ENCODE results near the gene ZSCAN16.
"Not testable (repeated sequence)": the region's sequence is repeated elsewhere in the genome, so short reads cannot be mapped to it uniquely, and the experiment has no call there.

Gene ZSCAN16

GRCh38 chr6:28124350-28124970 lies at the start of gene ZSCAN16:
Gene ZSCAN16, plus strand, starts transcription at chr6:28124609. Its CDS starts 835 bp downstream, at chr6:28125444.
- Histone ChIP-seq H3K36me3 (ENCODE audit: control insufficient read depth, low read depth, low read length) (peaks cover 31% of the 10 kb centered on the region), H3K4me1 (ENCODE audit: control insufficient read depth, low read depth, low read length) (peaks cover 5% of the 10 kb centered on the region), H3K9ac (ENCODE audit: low read length) (peak within 1 kb of the TSS; percentile 70), H3K9me3 (ENCODE audit: control insufficient read depth, low read depth, low read length) (no peaks in the 10 kb centered on the region), H3K27ac (ENCODE audit: low read length) (peak within 1 kb of the TSS; percentile 48), H3K4me3 (ENCODE audit: low read length) (peak within 1 kb of the TSS; percentile 86), H3K27me3 (ENCODE audit: control insufficient read depth, insufficient read depth, low read length) (no peaks in the 10 kb centered on the region)

- H3K27me3 ChIP-seq (ENCODE audit: control insufficient read depth, insufficient read depth, low read length): no peaks in the 10 kb centered on the region
- H3K4me1 ChIP-seq (ENCODE audit: control insufficient read depth, low read depth, low read length): peaks cover 3% of the 10 kb centered on the region
- H3K9ac ChIP-seq (ENCODE audit: low read length): no peak overlapping the region
- H3K36me3 ChIP-seq (ENCODE audit: control insufficient read depth, low read depth, low read length): no peaks in the 10 kb centered on the region
- H3K27ac ChIP-seq (ENCODE audit: low read length): no peak overlapping the region
- no peak overlapping the region for H3K4me3 ChIP-seq (ENCODE audit: low read length)
- no peaks in the 10 kb centered on the region for H3K9me3 ChIP-seq (ENCODE audit: control insufficient read depth, low read depth, low read length)
These were observed 46.4 kb upstream of the ZSCAN16 start for GRCh38 chr6:28078050-28078449.

DNA sequence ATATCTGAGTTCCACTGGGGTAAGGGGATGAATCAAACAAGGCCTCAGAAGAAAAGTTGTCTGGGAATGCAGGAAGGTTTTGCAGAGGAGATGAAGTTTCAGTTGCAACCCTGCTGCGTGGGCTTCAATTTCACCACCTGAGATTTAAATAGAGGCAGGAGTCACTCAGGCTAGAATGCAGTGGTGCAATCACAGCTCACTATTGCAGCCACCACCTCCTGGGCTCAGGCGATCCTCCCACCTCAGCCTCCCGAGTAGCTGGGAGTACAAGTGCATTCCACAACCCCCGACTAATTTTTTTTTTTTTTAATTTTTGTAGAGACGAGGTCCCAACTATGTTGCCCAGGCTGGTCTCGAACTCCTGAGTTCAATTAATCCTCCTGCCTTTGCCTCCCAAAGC lies 45.6 kb upstream of the ZSCAN16 start:
- Histone ChIP-seq H3K4me1 (ENCODE audit: control insufficient read depth, low read depth, low read length) (peaks cover 3% of the 10 kb centered on the region), H3K27me3 (ENCODE audit: control insufficient read depth, insufficient read depth, low read length) (no peaks in the 10 kb centered on the region), H3K4me3 (ENCODE audit: low read length) (no peak overlapping the region), H3K36me3 (ENCODE audit: control insufficient read depth, low read depth, low read length) (peaks cover 6% of the 10 kb centered on the region), H3K9ac (ENCODE audit: low read length) (no peak overlapping the region), H3K9me3 (ENCODE audit: control insufficient read depth, low read depth, low read length) (no peaks in the 10 kb centered on the region), H3K27ac (ENCODE audit: low read length) (no peak overlapping the region)

DNA sequence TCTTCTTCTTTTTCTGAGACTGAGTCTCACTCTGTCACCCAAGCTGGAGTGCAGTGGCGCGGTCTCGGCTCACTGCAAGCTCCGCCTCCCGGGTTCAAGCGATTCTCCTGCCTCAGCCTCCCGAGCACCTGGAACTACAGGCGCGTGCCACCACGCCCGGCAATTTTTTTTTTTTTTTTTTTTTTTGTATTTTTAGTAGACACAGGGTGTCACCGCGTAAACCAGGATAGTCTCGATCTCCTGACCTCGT lies 44.1 kb upstream of the ZSCAN16 start, which contains the start of gene ZNF165:
TSS of gene ZNF165 (plus strand) at position 188 of the 250 bp plus-strand sequence. CDS start 4,913 bp downstream, outside the sequence.
- peak within 1 kb of the TSS; percentile 99 for H3K4me3 ChIP-seq (ENCODE audit: low read length)
- not testable (repeated sequence) for H3K36me3 ChIP-seq (ENCODE audit: control insufficient read depth, low read depth, low read length); H3K9me3 ChIP-seq (ENCODE audit: control insufficient read depth, low read depth, low read length); H3K27me3 ChIP-seq (ENCODE audit: control insufficient read depth, insufficient read depth, low read length); H3K4me1 ChIP-seq (ENCODE audit: control insufficient read depth, low read depth, low read length)
- H3K9ac ChIP-seq (ENCODE audit: low read length): peak within 1 kb of the TSS; percentile 93
- H3K27ac ChIP-seq (ENCODE audit: low read length): peak within 1 kb of the TSS; percentile 98

- Histone ChIP-seq H3K4me3 (ENCODE audit: low read length) (peak overlapping the region; percentile 99), H3K27me3 (ENCODE audit: control insufficient read depth, insufficient read depth, low read length) (no peaks in the 10 kb centered on the region), H3K9me3 (ENCODE audit: control insufficient read depth, low read depth, low read length) (no peaks in the 10 kb centered on the region), H3K27ac (ENCODE audit: low read length) (peak overlapping the region; percentile 98), H3K9ac (ENCODE audit: low read length) (peak overlapping the region; percentile 93), H3K4me1 (ENCODE audit: control insufficient read depth, low read depth, low read length) (peaks cover 3% of the 10 kb centered on the region), H3K36me3 (ENCODE audit: control insufficient read depth, low read depth, low read length) (peaks cover 14% of the 10 kb centered on the region)
These were observed 43.6 kb upstream of the ZSCAN16 start for GRCh38 chr6:28080631-28081485.

- H3K27ac ChIP-seq (ENCODE audit: low read length): peak overlapping the region; percentile 98
- H3K36me3 ChIP-seq (ENCODE audit: control insufficient read depth, low read depth, low read length): peaks cover 19% of the 10 kb centered on the region
- H3K9me3 ChIP-seq (ENCODE audit: control insufficient read depth, low read depth, low read length): no peaks in the 10 kb centered on the region
- H3K27me3 ChIP-seq (ENCODE audit: control insufficient read depth, insufficient read depth, low read length): no peaks in the 10 kb centered on the region
- peak overlapping the region; percentile 99 for H3K4me3 ChIP-seq (ENCODE audit: low read length)
- peak overlapping the region; percentile 93 for H3K9ac ChIP-seq (ENCODE audit: low read length)
- peaks cover 3% of the 10 kb centered on the region for H3K4me1 ChIP-seq (ENCODE audit: control insufficient read depth, low read depth, low read length)
These were observed 43.0 kb upstream of the ZSCAN16 start for GRCh38 chr6:28081486-28081751.

- Histone ChIP-seq H3K4me3 (ENCODE audit: low read length) (no peak overlapping the region), H3K4me1 (ENCODE audit: control insufficient read depth, low read depth, low read length) (peaks cover 3% of the 10 kb centered on the region), H3K27me3 (ENCODE audit: control insufficient read depth, insufficient read depth, low read length) (no peaks in the 10 kb centered on the region)
These were observed 41.5 kb upstream of the ZSCAN16 start for GRCh38 chr6:28082939-28083338.

GRCh38 chr6:28089054-28089453 lies 35.4 kb upstream of the ZSCAN16 start:
- no peak overlapping the region for H3K4me3 ChIP-seq (ENCODE audit: low read length)
- no peaks in the 10 kb centered on the region for H3K27me3 ChIP-seq (ENCODE audit: control insufficient read depth, insufficient read depth, low read length)
- H3K27ac ChIP-seq (ENCODE audit: low read length): no peak overlapping the region
- peaks cover 53% of the 10 kb centered on the region for H3K36me3 ChIP-seq (ENCODE audit: control insufficient read depth, low read depth, low read length)
- H3K4me1 ChIP-seq (ENCODE audit: control insufficient read depth, low read depth, low read length): no peaks in the 10 kb centered on the region
- H3K9me3 ChIP-seq (ENCODE audit: control insufficient read depth, low read depth, low read length): peaks cover 28% of the 10 kb centered on the region
- no peak overlapping the region for H3K9ac ChIP-seq (ENCODE audit: low read length)

More at GRCh38 chr6:28082939-28083338, 41.5 kb upstream of the ZSCAN16 start:
- Histone ChIP-seq H3K27ac (ENCODE audit: low read length) (no peak overlapping the region), H3K9ac (ENCODE audit: low read length) (no peak overlapping the region), H3K9me3 (ENCODE audit: control insufficient read depth, low read depth, low read length) (peaks cover 5% of the 10 kb centered on the region), H3K36me3 (ENCODE audit: control insufficient read depth, low read depth, low read length) (peaks cover 35% of the 10 kb centered on the region)

DNA sequence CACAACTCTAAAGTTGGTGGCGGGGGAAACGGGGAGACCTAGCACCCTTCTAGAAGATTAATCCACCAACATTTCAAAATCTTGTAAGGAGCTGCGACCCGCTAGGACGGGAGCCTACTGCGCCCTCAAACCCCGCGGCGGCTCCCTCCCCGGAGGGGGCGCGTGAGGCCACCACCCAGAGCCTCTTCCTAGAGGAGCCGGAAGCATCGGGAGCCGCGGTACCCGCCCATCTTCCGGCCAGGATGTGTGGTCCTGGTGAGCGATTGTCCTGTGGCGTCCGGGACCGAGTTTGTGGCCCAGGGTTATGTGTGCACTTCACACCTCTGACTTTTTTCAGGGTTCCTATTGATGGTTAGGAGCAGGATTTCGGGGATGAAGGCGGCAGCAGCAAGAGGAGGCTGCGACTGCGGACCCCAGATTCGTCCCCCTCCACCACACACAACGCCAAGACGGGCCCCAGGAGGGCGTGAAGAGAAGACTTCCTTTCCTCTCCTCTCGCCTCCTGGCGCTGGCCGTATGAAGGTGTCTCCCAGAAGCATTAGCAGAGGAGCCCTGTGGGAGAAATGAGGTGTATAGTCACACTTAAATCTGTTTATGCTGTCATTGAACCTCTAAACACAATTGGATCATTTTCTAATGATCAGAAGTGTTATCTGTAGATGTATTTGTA lies 33.4 kb upstream of the ZSCAN16 start:
- no peak overlapping the region for H3K27ac ChIP-seq (ENCODE audit: low read length)
- H3K27me3 ChIP-seq (ENCODE audit: control insufficient read depth, insufficient read depth, low read length): no peaks in the 10 kb centered on the region
- peaks cover 28% of the 10 kb centered on the region for H3K9me3 ChIP-seq (ENCODE audit: control insufficient read depth, low read depth, low read length)
- peaks cover 44% of the 10 kb centered on the region for H3K36me3 ChIP-seq (ENCODE audit: control insufficient read depth, low read depth, low read length)
- H3K4me3 ChIP-seq (ENCODE audit: low read length): no peak overlapping the region
- no peak overlapping the region for H3K9ac ChIP-seq (ENCODE audit: low read length)
- H3K4me1 ChIP-seq (ENCODE audit: control insufficient read depth, low read depth, low read length): no peaks in the 10 kb centered on the region

DNA sequence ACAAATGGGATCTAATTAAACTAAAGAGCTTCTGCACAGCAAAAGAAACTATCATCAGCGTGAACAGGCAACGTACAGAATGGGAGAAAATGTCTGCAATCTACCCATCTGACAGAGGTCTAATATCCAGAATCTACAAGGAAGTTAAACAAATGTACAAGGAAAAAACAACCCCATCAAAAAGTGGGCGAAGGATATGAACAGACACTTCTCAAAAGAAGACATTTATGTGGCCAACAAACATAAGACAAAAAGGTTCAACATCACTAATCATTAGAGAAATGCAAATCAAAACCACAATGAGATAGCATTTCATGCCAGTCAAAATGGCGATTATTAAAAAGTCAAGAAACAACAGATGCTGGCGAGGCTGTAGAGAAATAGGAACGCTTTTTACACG lies 22.2 kb upstream of the ZSCAN16 start:
- H3K4me3 ChIP-seq (ENCODE audit: low read length); H3K9ac ChIP-seq (ENCODE audit: low read length); H3K4me1 ChIP-seq (ENCODE audit: control insufficient read depth, low read depth, low read length); H3K36me3 ChIP-seq (ENCODE audit: control insufficient read depth, low read depth, low read length); H3K27me3 ChIP-seq (ENCODE audit: control insufficient read depth, insufficient read depth, low read length); H3K27ac ChIP-seq (ENCODE audit: low read length); H3K9me3 ChIP-seq (ENCODE audit: control insufficient read depth, low read depth, low read length): not testable (repeated sequence)

DNA sequence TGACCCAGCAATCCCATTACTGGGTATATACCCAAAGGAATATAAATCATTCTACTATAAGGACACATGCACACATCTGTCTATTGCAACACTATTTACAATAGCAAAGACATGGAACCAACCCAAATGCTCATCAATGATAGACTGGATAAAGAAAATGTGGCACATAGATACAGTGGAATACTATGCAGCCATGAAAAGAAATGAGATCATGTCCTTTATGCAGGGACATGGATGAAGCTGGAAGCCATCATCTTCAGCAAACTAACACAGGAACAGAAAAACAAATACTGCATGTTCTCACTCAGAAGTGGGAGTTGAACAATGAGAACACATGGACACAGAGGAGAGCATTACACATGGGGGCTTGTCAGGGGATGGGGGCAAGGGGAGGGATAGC lies 21.7 kb upstream of the ZSCAN16 start:
- not testable (repeated sequence) for H3K36me3 ChIP-seq (ENCODE audit: control insufficient read depth, low read depth, low read length); H3K9ac ChIP-seq (ENCODE audit: low read length); H3K27ac ChIP-seq (ENCODE audit: low read length); H3K9me3 ChIP-seq (ENCODE audit: control insufficient read depth, low read depth, low read length); H3K4me3 ChIP-seq (ENCODE audit: low read length); H3K27me3 ChIP-seq (ENCODE audit: control insufficient read depth, insufficient read depth, low read length); H3K4me1 ChIP-seq (ENCODE audit: control insufficient read depth, low read depth, low read length)

Measured in iPS-18a (cell line).